HepG2 (cell line): ENCODE results near the gene GRIK4. TPM values are rescaled to one million over a fixed set of nuclear protein-coding genes. Genes with fewer than 3 reads are reported as not detected.

ENCODE experiments used
- CCAR2 ChIP-seq: fragments of 200-400 bp; formaldehyde crosslinking; optimal IDR thresholded peaks from 2 replicates; pipeline ENCODE3; 2018; ENCODE audit warnings: low read depth, mild to moderate bottlenecking, low read length, moderate library complexity
- CEBPB ChIP-seq: IDR thresholded peaks from 2 replicates; pipeline ENCODE4 v1.6.1; 2011; ENCODE audit warnings: low read depth, low read length, improper control_type of control experiment, borderline replicate concordance
- CHCHD3 ChIP-seq: sonication (generic); formaldehyde crosslinking; IDR thresholded peaks from 2 replicates; pipeline ENCODE4 v1.8.0; 2022; ENCODE audit warnings: mild to moderate bottlenecking, missing genetic modification reagents, moderate library complexity
- DMTF1 ChIP-seq: sonication (generic); formaldehyde crosslinking; IDR thresholded peaks from 2 replicates; pipeline ENCODE4 v1.4.0; 2020; ENCODE audit warnings: mild to moderate bottlenecking, missing genetic modification reagents
- FOSL2 ChIP-seq: sonication (generic); formaldehyde crosslinking; IDR thresholded peaks from 2 replicates; pipeline ENCODE4 v1.4.0; 2020; ENCODE audit warnings: missing genetic modification reagents
- JARID2 ChIP-seq: sonication (generic); formaldehyde crosslinking; IDR thresholded peaks from 2 replicates; pipeline ENCODE4 v1.8.1; 2023; ENCODE audit warnings: missing genetic modification reagents, inconsistent platforms; ENCODE audit not compliant: insufficient replicate concordance
- MIER3 ChIP-seq: IDR thresholded peaks from 2 replicates; pipeline ENCODE4 v1.6.1; 2016; ENCODE audit warnings: missing compliant biosample characterization, borderline replicate concordance
- NR2F1 ChIP-seq, 2 experiments: fragments of 450-650 bp in 1 of 2; formaldehyde crosslinking in 1 of 2; IDR thresholded peaks; 2 replicates each; pipeline versions ENCODE4 v1.5.0 to v1.6.1; 2016 to 2020; ENCODE audit warnings: mild to moderate bottlenecking in 1 of 2, missing compliant biosample characterization in 1 of 2, missing genetic modification reagents in 1 of 2, moderate library complexity in 1 of 2
- PLSCR1 ChIP-seq: sonication (generic); formaldehyde crosslinking; IDR thresholded peaks from 2 replicates; pipeline ENCODE4 v1.5.0; 2020; ENCODE audit warnings: missing genetic modification reagents, mild to moderate bottlenecking, borderline replicate concordance
- RARG ChIP-seq: sonication (generic); formaldehyde crosslinking; IDR thresholded peaks from 2 replicates; pipeline ENCODE4 v1.4.0; 2020; ENCODE audit warnings: low read depth, mild to moderate bottlenecking, missing genetic modification reagents
- SUZ12 ChIP-seq: fragments of 150-350 bp; IDR thresholded peaks from 2 replicates; pipeline ENCODE4 v1.6.1; 2014; ENCODE audit warnings: low read depth, low read length
- TEAD3 ChIP-seq: optimal IDR thresholded peaks from 2 replicates; pipeline ENCODE3; 2016; ENCODE audit warnings: borderline replicate concordance
- TSC22D2 ChIP-seq: sonication (generic); formaldehyde crosslinking; IDR thresholded peaks from 2 replicates; pipeline ENCODE4 v1.5.1; 2020; ENCODE audit warnings: missing genetic modification reagents, mild to moderate bottlenecking, borderline replicate concordance
- ZNF256 ChIP-seq: sonication (generic); formaldehyde crosslinking; conservative IDR thresholded peaks from 2 replicates; pipeline ENCODE4 v1.4.0; 2020; ENCODE audit warnings: missing genetic modification reagents
- ZNF329 ChIP-seq: sonication (generic); formaldehyde crosslinking; IDR thresholded peaks from 2 replicates; pipeline ENCODE4 v1.9.0; 2021; ENCODE audit warnings: low read depth, mild to moderate bottlenecking, missing genetic modification reagents
- ZNF44 ChIP-seq: sonication (generic); formaldehyde crosslinking; IDR thresholded peaks from 2 replicates; pipeline ENCODE4 v1.5.1; 2020; ENCODE audit warnings: mild to moderate bottlenecking, missing genetic modification reagents
- ZNF609 ChIP-seq: sonication (generic); formaldehyde crosslinking; IDR thresholded peaks from 2 replicates; pipeline ENCODE4 v1.4.0; 2020; ENCODE audit warnings: mild to moderate bottlenecking, missing genetic modification reagents, borderline replicate concordance
- ZNF776 ChIP-seq: sonication (generic); formaldehyde crosslinking; IDR thresholded peaks from 2 replicates; pipeline ENCODE4 v1.4.0; 2020; ENCODE audit warnings: mild to moderate bottlenecking, missing genetic modification reagents
- ZNF777 ChIP-seq: sonication (generic); formaldehyde crosslinking; IDR thresholded peaks from 2 replicates; pipeline ENCODE4 v1.4.0; 2020; ENCODE audit warnings: missing genetic modification reagents
- ZSCAN22 ChIP-seq: sonication (generic); formaldehyde crosslinking; IDR thresholded peaks from 2 replicates; pipeline ENCODE4 v1.4.0; 2020; ENCODE audit warnings: mild to moderate bottlenecking, missing genetic modification reagents
- polyA plus RNA-seq, 8 experiments: library from polyadenylated mRNA; depleted of rRNA in 3 of 8; stranded (reverse) in 7 of 8; unstranded in 1 of 8; fragments of >200 nt; fragmentation: Illumina TruSeq in 4 of 8; extraction: Trizol in 4 of 8; gene quantifications; 2 replicates each; pipeline versions ENCODE4 v1.2.1 to v1.2.3, GENCODE V29; 2011 to 2016; ENCODE audit warnings: low read depth in 4 of 8, missing spikeins in 1 of 8, mixed read lengths in 1 of 8; ENCODE audit not compliant: insufficient read depth in 1 of 8
- total RNA-seq, 5 experiments: library from RNA; depleted of rRNA; stranded (reverse); fragments of >200 nt; fragmentation: Illumina TruSeq; extraction: Trizol; gene quantifications; 2 replicates each; pipeline ENCODE4 v1.2.3, GENCODE V29; 2016; ENCODE audit warnings: low read depth in 1 of 5
- TF ChIP-seq, protein P1 (sequence below): sonication (generic); formaldehyde crosslinking; IDR thresholded peaks from 2 replicates; pipeline ENCODE4 v1.9.0; 2021; ENCODE audit warnings: missing genetic modification reagents, mild to moderate bottlenecking, borderline replicate concordance
- TF ChIP-seq, protein P2 (sequence below): sonication (generic); formaldehyde crosslinking; IDR thresholded peaks from 2 replicates; pipeline ENCODE4 v1.4.0; 2020; ENCODE audit warnings: missing genetic modification reagents

The GRIK4 gene
- total and polyA plus RNA-seq, 2 of the 13 experiments (the other 11 are each of a cell fraction or from before 2014, with no cell fraction given): 0.04 to 0.07 TPM

DNA sequence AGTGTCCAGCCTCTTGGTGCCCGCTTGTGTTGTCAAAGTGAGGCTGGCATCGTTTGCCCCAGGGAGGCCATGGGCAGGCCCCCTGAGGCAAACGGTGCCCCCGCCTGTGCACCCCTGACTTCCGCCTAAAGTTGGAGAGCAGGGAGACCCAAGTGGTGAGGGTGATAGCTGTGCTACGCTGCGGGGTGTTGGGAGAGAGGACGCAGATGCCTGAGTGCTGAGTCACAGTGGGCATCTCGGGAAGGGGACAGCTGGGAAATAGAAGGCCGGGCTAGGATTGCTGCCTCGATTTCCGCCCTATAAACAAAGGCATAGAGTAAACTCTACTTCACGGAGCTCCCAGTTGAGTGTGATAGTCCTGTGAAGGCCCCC lies 5.8 kb downstream of the GRIK4 start (continued):
- TF ChIP-seq RARG (CRISPR knock-in tag) (no peak), SUZ12 (no peak), CEBPB (no peak), TEAD3 (CRISPR knock-in tag) (peak; percentile 4), ZNF256 (CRISPR knock-in tag) (no peak), CCAR2 (no peak), NR2F1 (CRISPR knock-in tag; IDR thresholded peaks at IDR 0.05) (no peak), ZNF609 (CRISPR knock-in tag) (no peak), FOSL2 (CRISPR knock-in tag) (peak; percentile 95), JARID2 (CRISPR knock-in tag) (no peak), ZSCAN22 (CRISPR knock-in tag) (no peak), MIER3 (CRISPR knock-in tag) (no peak), ZNF776 (CRISPR knock-in tag) (no peak), CHCHD3 (CRISPR knock-in tag) (no peak), ZNF329 (CRISPR knock-in tag) (no peak), PLSCR1 (no peak), TSC22D2 (CRISPR knock-in tag) (no peak), ZNF44 (CRISPR knock-in tag) (no peak), DMTF1 (CRISPR knock-in tag) (no peak), ZNF777 (CRISPR knock-in tag) (no peak)
- TF ChIP-seq, protein P1, sequence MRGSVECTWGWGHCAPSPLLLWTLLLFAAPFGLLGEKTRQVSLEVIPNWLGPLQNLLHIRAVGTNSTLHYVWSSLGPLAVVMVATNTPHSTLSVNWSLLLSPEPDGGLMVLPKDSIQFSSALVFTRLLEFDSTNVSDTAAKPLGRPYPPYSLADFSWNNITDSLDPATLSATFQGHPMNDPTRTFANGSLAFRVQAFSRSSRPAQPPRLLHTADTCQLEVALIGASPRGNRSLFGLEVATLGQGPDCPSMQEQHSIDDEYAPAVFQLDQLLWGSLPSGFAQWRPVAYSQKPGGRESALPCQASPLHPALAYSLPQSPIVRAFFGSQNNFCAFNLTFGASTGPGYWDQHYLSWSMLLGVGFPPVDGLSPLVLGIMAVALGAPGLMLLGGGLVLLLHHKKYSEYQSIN: no peak
- TF ChIP-seq, protein P2, sequence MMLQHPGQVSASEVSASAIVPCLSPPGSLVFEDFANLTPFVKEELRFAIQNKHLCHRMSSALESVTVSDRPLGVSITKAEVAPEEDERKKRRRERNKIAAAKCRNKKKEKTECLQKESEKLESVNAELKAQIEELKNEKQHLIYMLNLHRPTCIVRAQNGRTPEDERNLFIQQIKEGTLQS (CRISPR knock-in tag): peak; percentile 26; the same call in 1 of the 2 replicates
